Activated CD4-positive, alpha-beta memory T cell treated with anti-CD3 and anti-CD28 coated beads for 36 hours (primary cell): ENCODE data around the gene ERCC3. TPM values are rescaled to one million over a fixed set of nuclear protein-coding genes. Genes with fewer than 3 reads are reported as not detected.
A peak's percentile ranks its signal among the peaks of the same experiment; 100 is the strongest.

Source experiments
- CTCF ChIA-PET: fragments of 350-600 bp; sonication (Branson Sonifier 250); formaldehyde crosslinking; loops from one replicate; lab custom pipeline; 2021; ENCODE audit warnings: antibody characterized with exemption, inconsistent platforms; lab: Charles Lee
- POLR2A ChIA-PET: fragments of 350-600 bp; sonication (Branson Sonifier 250); formaldehyde crosslinking; loops from one replicate; lab custom pipeline; 2021; ENCODE audit warnings: antibody characterized with exemption; lab: Charles Lee
- DNase-seq: peaks from one replicate; pipeline ENCODE4 v3.0.0-alpha.2; 2020
- H3K27ac Mint-ChIP-seq: one replicate; pipeline ENCODE4 v1.8.0; 2021; ENCODE audit warnings: mixed read lengths
- H3K27me3 Mint-ChIP-seq: one replicate; pipeline ENCODE4 v1.8.0; 2021; ENCODE audit warnings: mixed read lengths
- H3K36me3 Mint-ChIP-seq: one replicate; pipeline ENCODE4 v1.8.0; 2021; ENCODE audit warnings: mixed read lengths
- H3K4me1 Mint-ChIP-seq: one replicate; pipeline ENCODE4 v1.8.0; 2021; ENCODE audit warnings: low read depth, mixed read lengths
- H3K4me3 Mint-ChIP-seq: one replicate; pipeline ENCODE4 v1.8.0; 2021; ENCODE audit warnings: mild to moderate bottlenecking, mixed read lengths
- H3K9me3 Mint-ChIP-seq: one replicate; pipeline ENCODE4 v1.8.0; 2021; ENCODE audit warnings: mixed read lengths
- intact Hi-C: fragments of 100-400 bp; cut with micrococcal nuclease; formaldehyde crosslinking; loops from one replicate; pipeline ENCODE4 v1.15.1; 2023
- total RNA-seq, 2 experiments: library from RNA; stranded (reverse); gene quantifications; one replicate each; pipeline ENCODE4 v1.2.3, GENCODE V29; 2021

ERCC3 gene
- 10 to 100 TPM; 46.1 to 47.3 TPM for total RNA-seq

- peak within 1 kb of the TSS; percentile 100 for H3K4me3 Mint-ChIP-seq
- DNase-seq = peak; percentile 89
- peak within 1 kb of the TSS; percentile 97 for H3K27ac Mint-ChIP-seq
- H3K36me3 Mint-ChIP-seq = peaks cover 37% of the 10 kb centered on the region
- POLR2A ChIA-PET = interaction anchor here (0.6 to 2.2 kb wide), 7 partner anchors 33 to 798 kb away, joined by 3 to 10 read pairs (median 4); partner anchors contain the start of genes IWS1 and MAP3K2
- intact Hi-C loops = loop anchor here (1.0 to 5.0 kb wide), 3 partner anchors 93 to 229 kb away; partner anchors contain the start of gene MAP3K2
- peaks cover 28% of the 10 kb centered on the region for H3K4me1 Mint-ChIP-seq
- H3K9me3 Mint-ChIP-seq = no peaks in the 10 kb centered on the region
- CTCF ChIA-PET = interaction anchor here (0.5 to 2.6 kb wide), 10 partner anchors 11 to 226 kb away, joined by 3 to 19 read pairs (median 4); no protein-coding TSS in a partner anchor
- no peaks in the 10 kb centered on the region for H3K27me3 Mint-ChIP-seq
Observed at GRCh38 chr2:127293748-127294562, at the start of gene ERCC3. Gene ERCC3, minus strand, starts transcription at chr2:127294144. Its CDS starts 63 bp downstream, at chr2:127294081.

GRCh38 chr2:127343277-127343676 is 49.3 kb upstream of the ERCC3 start:
- no peak for DNase-seq
- H3K27ac Mint-ChIP-seq = no peak overlapping the region
- H3K36me3 Mint-ChIP-seq = peaks cover 12% of the 10 kb centered on the region
- H3K4me3 Mint-ChIP-seq = no peak overlapping the region
- no peaks in the 10 kb centered on the region for H3K27me3 Mint-ChIP-seq
- intact Hi-C loops = no loop called here
- CTCF ChIA-PET = interaction anchor here (0.7 to 1.0 kb wide), 2 partner anchors 34 to 136 kb away, joined by 3 to 4 read pairs; no protein-coding TSS in a partner anchor
- POLR2A ChIA-PET = no interaction called here
- peaks cover 25% of the 10 kb centered on the region for H3K4me1 Mint-ChIP-seq
- H3K9me3 Mint-ChIP-seq = peaks cover 3% of the 10 kb centered on the region

- no peak for DNase-seq
- Mint-ChIP-seq H3K4me1 (peaks cover 15% of the 10 kb centered on the region), H3K27ac (no peak overlapping the region), H3K9me3 (peaks cover 3% of the 10 kb centered on the region), H3K27me3 (no peaks in the 10 kb centered on the region), H3K36me3 (peaks cover 18% of the 10 kb centered on the region), H3K4me3 (no peak overlapping the region)
- ChIA-PET POLR2A (interaction anchor here (0.6 kb wide), 1 partner anchor 9 kb away, joined by 3 read pairs; no protein-coding TSS in a partner anchor), CTCF (interaction anchor here (1.0 kb wide), 1 partner anchor 137 kb away, joined by 3 read pairs; no protein-coding TSS in a partner anchor)
- intact Hi-C loops = no loop called here
Observed at GRCh38 chr2:127342101-127342500, 48.2 kb upstream of the ERCC3 start.

DNA sequence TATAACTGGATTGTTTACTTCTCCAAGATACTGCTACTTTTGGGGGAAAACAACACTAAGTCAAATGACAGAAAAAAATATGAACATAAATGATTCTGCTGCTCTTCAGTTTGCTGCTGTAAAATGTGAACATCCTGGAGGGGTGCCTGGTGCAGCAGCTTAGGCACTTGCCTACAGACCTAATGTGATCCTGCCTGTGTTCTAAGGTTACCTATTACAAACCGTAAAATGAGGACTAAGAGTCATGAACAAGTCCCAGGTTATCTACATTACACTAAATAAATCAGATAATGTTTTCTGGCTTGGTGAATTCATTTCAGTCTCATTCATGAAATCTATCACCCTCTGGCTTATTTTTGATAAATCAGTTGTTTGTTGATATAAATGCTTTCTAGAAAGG is 38.4 kb upstream of the ERCC3 start:
- Mint-ChIP-seq H3K36me3 (peaks cover 15% of the 10 kb centered on the region), H3K4me3 (no peak overlapping the region), H3K9me3 (no peaks in the 10 kb centered on the region), H3K27ac (no peak overlapping the region), H3K4me1 (no peaks in the 10 kb centered on the region), H3K27me3 (no peaks in the 10 kb centered on the region)
- DNase-seq = no peak
- intact Hi-C loops = no loop called here
- POLR2A ChIA-PET = no interaction called here
- CTCF ChIA-PET = no interaction called here

- CTCF ChIA-PET = interaction anchor here (1.2 to 1.6 kb wide), 3 partner anchors 85 to 260 kb away, joined by 3 to 6 read pairs (median 3); no protein-coding TSS in a partner anchor
- H3K9me3 Mint-ChIP-seq = no peaks in the 10 kb centered on the region
- H3K4me3 Mint-ChIP-seq = no peak overlapping the region
- no peaks in the 10 kb centered on the region for H3K27me3 Mint-ChIP-seq
- no peaks in the 10 kb centered on the region for H3K4me1 Mint-ChIP-seq
- intact Hi-C loops = no loop called here
- POLR2A ChIA-PET = no interaction called here
- peaks cover 16% of the 10 kb centered on the region for H3K36me3 Mint-ChIP-seq
- DNase-seq = no peak
- no peak overlapping the region for H3K27ac Mint-ChIP-seq
Observed at GRCh38 chr2:127330753-127331152, 36.8 kb upstream of the ERCC3 start.

- CTCF ChIA-PET = interaction anchor here (4.9 kb wide), 1 partner anchor 153 kb away, joined by 37 read pairs; no protein-coding TSS in a partner anchor
- no peaks in the 10 kb centered on the region for H3K9me3 Mint-ChIP-seq
- DNase-seq = no peak
- intact Hi-C loops = loop anchor here (10.0 kb wide), 1 partner anchor 318 kb away; the partner anchor contains the start of gene GPR17
- H3K4me1 Mint-ChIP-seq = no peaks in the 10 kb centered on the region
- no peak overlapping the region for H3K4me3 Mint-ChIP-seq
- peaks cover 25% of the 10 kb centered on the region for H3K36me3 Mint-ChIP-seq
- no peak overlapping the region for H3K27ac Mint-ChIP-seq
- POLR2A ChIA-PET = no interaction called here
- no peaks in the 10 kb centered on the region for H3K27me3 Mint-ChIP-seq
Observed at GRCh38 chr2:127326289-127326945, 32.5 kb upstream of the ERCC3 start.

- Mint-ChIP-seq H3K27ac (no peak overlapping the region), H3K4me1 (peaks cover 6% of the 10 kb centered on the region), H3K36me3 (peaks cover 38% of the 10 kb centered on the region), H3K27me3 (no peaks in the 10 kb centered on the region), H3K9me3 (peaks cover 13% of the 10 kb centered on the region), H3K4me3 (no peak overlapping the region)
- ChIA-PET POLR2A (no interaction called here), CTCF (interaction anchor here (0.9 to 4.9 kb wide), 10 partner anchors 10 to 325 kb away, joined by 3 to 37 read pairs (median 4); partner anchors contain the start of gene ERCC3)
- DNase-seq = no peak
- intact Hi-C loops = loop anchor here (1.0 to 10.0 kb wide), 2 partner anchors 155 to 320 kb away; partner anchors contain the start of gene GPR17
Observed at GRCh38 chr2:127324635-127325034, 30.7 kb upstream of the ERCC3 start.

DNA sequence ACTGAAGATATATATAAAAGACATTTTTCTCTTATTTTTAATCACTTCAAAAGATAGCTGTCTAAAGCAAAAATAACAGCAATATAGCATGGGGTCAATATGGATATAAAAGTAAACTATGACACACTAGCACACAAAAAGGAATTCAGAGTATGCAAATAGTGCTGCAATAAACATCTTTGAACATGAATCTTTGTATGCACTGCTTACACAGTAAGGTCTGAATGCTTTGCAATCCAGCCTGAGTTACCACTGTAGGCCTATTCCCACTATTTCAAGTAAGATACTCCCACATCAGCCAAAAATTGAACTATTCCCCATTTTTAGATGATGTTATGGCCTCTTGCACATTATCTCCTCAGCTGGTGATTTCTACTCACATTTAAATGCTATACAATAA is 27.4 kb upstream of the ERCC3 start:
- POLR2A ChIA-PET = no interaction called here
- DNase-seq = no peak
- intact Hi-C loops = loop anchor here (10.0 kb wide), 1 partner anchor 323 kb away; the partner anchor contains the start of gene GPR17
- Mint-ChIP-seq H3K27me3 (no peaks in the 10 kb centered on the region), H3K27ac (no peak overlapping the region), H3K9me3 (peaks cover 13% of the 10 kb centered on the region), H3K4me1 (peaks cover 6% of the 10 kb centered on the region), H3K4me3 (no peak overlapping the region), H3K36me3 (peaks cover 46% of the 10 kb centered on the region)
- CTCF ChIA-PET = interaction anchor here (1.1 kb wide), 1 partner anchor 158 kb away, joined by 4 read pairs; no protein-coding TSS in a partner anchor

DNA sequence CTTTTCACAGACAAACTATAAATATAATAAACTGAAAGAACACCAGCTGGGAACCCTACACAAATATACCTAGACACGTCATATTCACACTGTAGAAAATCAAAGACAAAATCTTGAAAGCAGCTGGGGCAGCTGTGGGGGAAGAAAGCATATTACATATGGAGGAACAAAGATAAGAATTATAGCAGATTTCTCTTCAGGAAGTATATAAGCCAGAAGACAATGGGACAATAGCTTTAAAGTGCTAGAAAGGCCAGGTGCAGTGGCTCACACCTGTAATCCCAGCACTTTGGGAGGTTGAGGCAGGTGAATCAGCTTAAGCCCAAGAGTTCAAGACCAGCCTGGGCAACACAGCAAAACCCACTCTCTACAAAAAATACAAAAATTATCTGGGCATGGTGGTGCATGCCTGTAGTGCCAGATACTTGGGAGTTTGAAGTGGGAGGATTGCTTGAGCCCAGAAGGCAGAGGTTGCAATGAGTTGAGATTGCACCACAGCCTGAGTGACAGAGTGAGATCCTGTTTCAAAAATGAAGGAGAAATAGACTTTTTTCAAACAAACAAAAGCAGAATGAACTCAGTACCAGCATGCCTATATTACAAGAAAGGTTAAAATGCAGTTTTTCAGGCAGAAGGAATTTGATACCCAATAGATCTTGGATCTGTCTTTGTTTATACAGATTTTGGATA is 26.8 kb upstream of the ERCC3 start:
- CTCF ChIA-PET = interaction anchor here (1.1 to 2.2 kb wide), 2 partner anchors 124 to 158 kb away, joined by 4 to 5 read pairs; no protein-coding TSS in a partner anchor

GRCh38 chr2:127320067-127320466 is 26.1 kb upstream of the ERCC3 start:
- Mint-ChIP-seq H3K27ac (peak overlapping the region; percentile 13), H3K4me1 (peaks cover 6% of the 10 kb centered on the region), H3K9me3 (peaks cover 13% of the 10 kb centered on the region), H3K27me3 (no peaks in the 10 kb centered on the region), H3K4me3 (no peak overlapping the region), H3K36me3 (peaks cover 50% of the 10 kb centered on the region)
- ChIA-PET CTCF (interaction anchor here (2.2 kb wide), 1 partner anchor 123 kb away, joined by 5 read pairs; no protein-coding TSS in a partner anchor), POLR2A (no interaction called here)
- DNase-seq = no peak
- intact Hi-C loops = loop anchor here (10.0 kb wide), 1 partner anchor 325 kb away; the partner anchor contains the start of gene GPR17

More for the DNA sequence above, 26.8 kb upstream of the ERCC3 start:
- no peak overlapping the region for H3K4me3 Mint-ChIP-seq
- DNase-seq = no peak
- intact Hi-C loops = loop anchor here (10.0 kb wide), 1 partner anchor 324 kb away; the partner anchor contains the start of gene GPR17
- POLR2A ChIA-PET = no interaction called here
- peaks cover 46% of the 10 kb centered on the region for H3K36me3 Mint-ChIP-seq
- peaks cover 13% of the 10 kb centered on the region for H3K9me3 Mint-ChIP-seq
- H3K4me1 Mint-ChIP-seq = peaks cover 6% of the 10 kb centered on the region
- no peak overlapping the region for H3K27ac Mint-ChIP-seq
- no peaks in the 10 kb centered on the region for H3K27me3 Mint-ChIP-seq
